Measurements from ENCODE around the gene CMPK2. TPM values are rescaled to one million over a fixed set of nuclear protein-coding genes. Genes with fewer than 3 reads are reported as not detected.

Gene CMPK2
- total RNA-seq, 2 donors from 2014 or later: 2.1 to 3.8 TPM

DNA sequence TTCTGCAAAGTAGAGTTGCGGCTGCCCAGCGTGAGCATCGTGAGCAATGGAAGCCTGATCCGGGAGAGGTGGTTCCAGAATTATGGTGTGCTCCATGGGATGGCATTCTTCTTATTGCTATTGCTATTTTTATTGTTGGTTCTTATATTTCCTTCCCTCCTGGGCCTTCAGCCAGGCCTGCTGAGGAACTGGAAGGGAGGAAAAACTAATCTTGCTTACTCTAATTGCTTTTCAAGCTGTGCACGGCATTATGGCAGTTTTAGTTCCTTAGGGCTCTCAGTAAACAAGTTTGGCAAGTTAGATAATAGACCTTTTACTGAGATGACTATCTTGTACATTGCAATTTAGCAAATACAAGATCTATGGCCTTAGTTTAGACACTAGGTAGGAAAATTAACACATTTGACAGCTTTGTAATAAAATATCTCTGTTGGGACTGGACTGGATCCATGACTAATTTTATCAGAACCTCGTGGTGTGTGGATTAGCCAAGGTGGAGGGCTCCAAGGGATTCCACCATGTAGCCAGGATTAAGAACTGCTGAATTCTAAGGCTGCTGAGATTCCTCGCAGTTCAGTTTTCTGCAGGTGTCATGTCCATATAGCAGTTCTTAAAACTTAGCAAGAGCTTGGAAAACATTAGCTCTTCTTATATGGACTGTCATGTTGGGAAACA is 17.9 kb upstream of the CMPK2 start:
- H3K4me3 ChIP-seq (ENCODE audit: low read length): no peak overlapping the region
- Mint-ChIP-seq H3K27ac (no peak overlapping the region), H3K4me3 (no peak overlapping the region), H3K27me3 (ENCODE audit: insufficient read depth) (peaks cover 7% of the 10 kb centered on the region), H3K9me3 (peaks cover 22% of the 10 kb centered on the region), H3K36me3 (ENCODE audit: low read depth) (no peaks in the 10 kb centered on the region), H3K4me1 (no peaks in the 10 kb centered on the region)
- TF ChIP-seq, protein P1, sequence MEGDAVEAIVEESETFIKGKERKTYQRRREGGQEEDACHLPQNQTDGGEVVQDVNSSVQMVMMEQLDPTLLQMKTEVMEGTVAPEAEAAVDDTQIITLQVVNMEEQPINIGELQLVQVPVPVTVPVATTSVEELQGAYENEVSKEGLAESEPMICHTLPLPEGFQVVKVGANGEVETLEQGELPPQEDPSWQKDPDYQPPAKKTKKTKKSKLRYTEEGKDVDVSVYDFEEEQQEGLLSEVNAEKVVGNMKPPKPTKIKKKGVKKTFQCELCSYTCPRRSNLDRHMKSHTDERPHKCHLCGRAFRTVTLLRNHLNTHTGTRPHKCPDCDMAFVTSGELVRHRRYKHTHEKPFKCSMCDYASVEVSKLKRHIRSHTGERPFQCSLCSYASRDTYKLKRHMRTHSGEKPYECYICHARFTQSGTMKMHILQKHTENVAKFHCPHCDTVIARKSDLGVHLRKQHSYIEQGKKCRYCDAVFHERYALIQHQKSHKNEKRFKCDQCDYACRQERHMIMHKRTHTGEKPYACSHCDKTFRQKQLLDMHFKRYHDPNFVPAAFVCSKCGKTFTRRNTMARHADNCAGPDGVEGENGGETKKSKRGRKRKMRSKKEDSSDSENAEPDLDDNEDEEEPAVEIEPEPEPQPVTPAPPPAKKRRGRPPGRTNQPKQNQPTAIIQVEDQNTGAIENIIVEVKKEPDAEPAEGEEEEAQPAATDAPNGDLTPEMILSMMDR (conservative IDR thresholded peaks at IDR 0.05): no peak
- DNase-seq: no peak
- H3K9ac ChIP-seq (ENCODE audit: extremely low read depth, low read length, poor library complexity, severe bottlenecking): no peak overlapping the region
- 83 to 95% methylated on average over 2 to 7 of the region's 7 CpGs for WGBS, 2 experiments (ENCODE audit: insufficient coverage in 1 of 2, insufficient read length in 1 of 2)
- H3K4me1 ChIP-seq (ENCODE audit: control insufficient read depth, insufficient read depth, low read length): no peaks in the 10 kb centered on the region
- no peak overlapping the region for H3K27ac ChIP-seq (ENCODE audit: low read depth, low read length)
- peaks cover 17% of the 10 kb centered on the region for H3K9me3 ChIP-seq (ENCODE audit: control insufficient read depth, low read length)
- no peaks in the 10 kb centered on the region for H3K27me3 ChIP-seq (ENCODE audit: control insufficient read depth, insufficient read depth, low read length, poor library complexity, severe bottlenecking)
- no peaks in the 10 kb centered on the region for H3K36me3 ChIP-seq (ENCODE audit: control insufficient read depth, insufficient read depth, low read length)

DNA sequence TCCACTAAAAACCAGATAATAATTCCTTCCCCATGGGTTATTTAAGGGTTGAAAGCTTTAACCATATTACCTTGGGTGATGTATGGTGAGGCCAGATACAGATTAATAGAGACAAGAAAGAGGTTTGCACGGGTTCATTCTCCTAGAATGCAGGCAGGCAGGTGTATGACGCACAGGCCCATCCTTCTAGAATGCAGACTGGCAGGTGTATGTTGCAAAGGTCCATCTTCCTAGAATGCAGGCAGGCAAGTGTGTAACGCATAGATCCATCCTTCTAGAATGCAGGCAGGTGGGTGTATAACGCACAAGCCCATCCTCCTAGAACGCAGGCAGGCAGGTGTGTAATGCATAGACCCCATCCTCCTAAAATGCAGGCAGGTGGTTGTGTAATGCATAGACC is 15.8 kb upstream of the CMPK2 start:
- TF ChIP-seq, protein P1 (conservative IDR thresholded peaks at IDR 0.05): no peak
- DNase-seq: no peak
- Mint-ChIP-seq H3K9me3 (peaks cover 22% of the 10 kb centered on the region), H3K27me3 (ENCODE audit: insufficient read depth) (peaks cover 12% of the 10 kb centered on the region), H3K27ac (no peak overlapping the region), H3K4me3 (no peak overlapping the region), H3K36me3 (ENCODE audit: low read depth) (no peaks in the 10 kb centered on the region), H3K4me1 (no peaks in the 10 kb centered on the region)
- H3K27ac ChIP-seq (ENCODE audit: low read depth, low read length): no peak overlapping the region
- no peak overlapping the region for H3K4me3 ChIP-seq (ENCODE audit: low read length)
- no peaks in the 10 kb centered on the region for H3K36me3 ChIP-seq (ENCODE audit: control insufficient read depth, insufficient read depth, low read length)
- peaks cover 17% of the 10 kb centered on the region for H3K9me3 ChIP-seq (ENCODE audit: control insufficient read depth, low read length)
- WGBS, 2 experiments (ENCODE audit: insufficient coverage in 1 of 2, insufficient read length in 1 of 2): 84 to 94% methylated on average over 5 of the region's 5 CpGs
- H3K9ac ChIP-seq (ENCODE audit: extremely low read depth, low read length, poor library complexity, severe bottlenecking): no peak overlapping the region
- no peaks in the 10 kb centered on the region for H3K27me3 ChIP-seq (ENCODE audit: control insufficient read depth, insufficient read depth, low read length, poor library complexity, severe bottlenecking)
- H3K4me1 ChIP-seq (ENCODE audit: control insufficient read depth, insufficient read depth, low read length): no peaks in the 10 kb centered on the region

DNA sequence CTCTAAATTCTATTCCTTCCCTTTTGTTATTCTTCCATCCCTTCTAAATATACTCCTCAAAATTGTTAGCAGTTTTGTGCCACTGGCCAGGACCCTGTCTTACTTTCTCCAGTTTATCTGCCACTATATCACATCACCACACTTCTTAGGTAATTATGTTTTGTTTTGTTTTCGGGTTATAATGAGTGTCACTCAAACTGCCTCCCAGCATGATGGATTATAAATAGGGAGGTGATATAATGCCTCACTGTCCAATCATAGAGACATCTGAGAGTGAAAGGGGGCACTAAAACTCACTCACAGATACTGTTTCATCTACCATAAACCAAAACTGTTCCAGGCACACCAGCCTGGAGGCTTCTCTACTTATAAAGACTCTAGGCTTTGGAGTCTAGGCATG is 15.3 kb upstream of the CMPK2 start:
- no peak for DNase-seq
- Mint-ChIP-seq H3K4me1 (no peaks in the 10 kb centered on the region), H3K27ac (no peak overlapping the region), H3K36me3 (ENCODE audit: low read depth) (no peaks in the 10 kb centered on the region), H3K4me3 (no peak overlapping the region), H3K27me3 (ENCODE audit: insufficient read depth) (peaks cover 12% of the 10 kb centered on the region), H3K9me3 (peaks cover 22% of the 10 kb centered on the region)
- WGBS, 2 experiments (ENCODE audit: insufficient coverage in 1 of 2, insufficient read length in 1 of 2): 100% methylated on average over 1 of the region's 1 CpG; no CpG with 5 or more reads in 1 of the 2 experiments
- Histone ChIP-seq H3K4me3 (ENCODE audit: low read length) (no peak overlapping the region), H3K27me3 (ENCODE audit: control insufficient read depth, insufficient read depth, low read length, poor library complexity, severe bottlenecking) (no peaks in the 10 kb centered on the region), H3K36me3 (ENCODE audit: control insufficient read depth, insufficient read depth, low read length) (no peaks in the 10 kb centered on the region), H3K4me1 (ENCODE audit: control insufficient read depth, insufficient read depth, low read length) (no peaks in the 10 kb centered on the region), H3K27ac (ENCODE audit: low read depth, low read length) (no peak overlapping the region), H3K9me3 (ENCODE audit: control insufficient read depth, low read length) (peaks cover 17% of the 10 kb centered on the region), H3K9ac (ENCODE audit: extremely low read depth, low read length, poor library complexity, severe bottlenecking) (no peak overlapping the region)
- TF ChIP-seq, protein P1 (conservative IDR thresholded peaks at IDR 0.05): no peak
